ENCODE data around the gene ZSCAN10. TPM values are rescaled to one million over a fixed set of nuclear protein-coding genes. Genes with fewer than 3 reads are reported as not detected.
A peak's percentile ranks its signal among the peaks of the same experiment; 100 is the strongest.

Gene ZSCAN10
- total and polyA plus RNA-seq, 2 of the 13 experiments (the other 11 are each of a cell fraction or from before 2014, with no cell fraction given): not detected

DNA sequence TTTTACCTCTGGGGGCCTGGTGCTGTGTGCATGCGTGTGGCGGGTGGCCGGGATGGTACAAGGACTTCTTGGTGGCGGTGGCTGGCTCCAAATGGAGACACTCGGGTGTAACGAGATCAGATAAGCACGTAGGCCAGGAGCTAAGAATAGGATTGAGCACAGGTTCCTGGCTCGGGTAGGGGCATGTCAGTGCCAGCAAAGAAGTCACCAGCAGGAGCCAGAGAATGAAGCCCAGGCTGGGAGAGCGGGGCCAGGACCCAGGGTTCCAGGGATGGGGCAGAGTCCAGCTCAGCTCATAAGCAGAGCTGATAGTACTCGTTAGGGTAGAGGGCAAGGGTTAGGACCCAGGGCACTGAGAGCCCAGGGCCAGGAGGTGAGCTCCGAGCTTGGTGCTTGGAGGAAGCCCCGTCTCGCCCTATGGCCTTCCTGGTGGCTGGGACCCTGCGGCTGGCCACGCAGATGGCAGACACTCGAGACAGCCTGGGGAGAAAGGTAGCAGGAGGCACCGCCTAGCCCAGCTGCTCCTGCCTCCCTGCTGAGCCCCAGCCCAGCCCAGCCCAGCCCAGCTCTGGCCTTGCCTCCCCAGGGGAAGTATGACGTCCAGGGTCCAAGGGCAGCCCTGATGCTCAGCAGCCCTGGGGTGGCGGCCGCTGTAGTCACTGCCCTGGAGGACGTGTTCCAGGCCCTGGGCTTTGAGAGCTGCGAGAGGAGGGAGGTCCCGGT, 44.7 kb upstream of the ZSCAN10 start (continued):
- no peak for TF ChIP-seq ZMAT3 (CRISPR knock-in tag; conservative IDR thresholded peaks at IDR 0.05)
- TF ChIP-seq GATAD1 (CRISPR knock-in tag; IDR thresholded peaks at IDR 0.05): no peak
- TF ChIP-seq PAF1 (CRISPR knock-in tag; IDR thresholded peaks at IDR 0.05): no peak
- no peak for TF ChIP-seq HMGA1 (CRISPR knock-in tag; conservative IDR thresholded peaks at IDR 0.05)
- TF ChIP-seq ZNF549 (CRISPR knock-in tag; IDR thresholded peaks at IDR 0.05): no peak
- TF ChIP-seq, protein P1, sequence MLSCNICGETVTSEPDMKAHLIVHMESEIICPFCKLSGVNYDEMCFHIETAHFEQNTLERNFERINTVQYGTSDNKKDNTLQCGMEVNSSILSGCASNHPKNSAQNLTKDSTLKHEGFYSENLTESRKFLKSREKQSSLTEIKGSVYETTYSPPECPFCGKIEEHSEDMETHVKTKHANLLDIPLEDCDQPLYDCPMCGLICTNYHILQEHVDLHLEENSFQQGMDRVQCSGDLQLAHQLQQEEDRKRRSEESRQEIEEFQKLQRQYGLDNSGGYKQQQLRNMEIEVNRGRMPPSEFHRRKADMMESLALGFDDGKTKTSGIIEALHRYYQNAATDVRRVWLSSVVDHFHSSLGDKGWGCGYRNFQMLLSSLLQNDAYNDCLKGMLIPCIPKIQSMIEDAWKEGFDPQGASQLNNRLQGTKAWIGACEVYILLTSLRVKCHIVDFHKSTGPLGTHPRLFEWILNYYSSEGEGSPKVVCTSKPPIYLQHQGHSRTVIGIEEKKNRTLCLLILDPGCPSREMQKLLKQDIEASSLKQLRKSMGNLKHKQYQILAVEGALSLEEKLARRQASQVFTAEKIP (CRISPR knock-in tag; IDR thresholded peaks at IDR 0.05; ENCODE audit: borderline replicate concordance): no peak
- peak; percentile 20 for TF ChIP-seq AGO2 (optimal IDR thresholded peaks at IDR 0.05; ENCODE audit: low read depth, low read length)
- peak; percentile 54; the same call in 1 of the 2 replicates for TF ChIP-seq ZSCAN21 (CRISPR knock-in tag; IDR thresholded peaks at IDR 0.05; ENCODE audit: borderline replicate concordance)
- TF ChIP-seq, protein P2, sequence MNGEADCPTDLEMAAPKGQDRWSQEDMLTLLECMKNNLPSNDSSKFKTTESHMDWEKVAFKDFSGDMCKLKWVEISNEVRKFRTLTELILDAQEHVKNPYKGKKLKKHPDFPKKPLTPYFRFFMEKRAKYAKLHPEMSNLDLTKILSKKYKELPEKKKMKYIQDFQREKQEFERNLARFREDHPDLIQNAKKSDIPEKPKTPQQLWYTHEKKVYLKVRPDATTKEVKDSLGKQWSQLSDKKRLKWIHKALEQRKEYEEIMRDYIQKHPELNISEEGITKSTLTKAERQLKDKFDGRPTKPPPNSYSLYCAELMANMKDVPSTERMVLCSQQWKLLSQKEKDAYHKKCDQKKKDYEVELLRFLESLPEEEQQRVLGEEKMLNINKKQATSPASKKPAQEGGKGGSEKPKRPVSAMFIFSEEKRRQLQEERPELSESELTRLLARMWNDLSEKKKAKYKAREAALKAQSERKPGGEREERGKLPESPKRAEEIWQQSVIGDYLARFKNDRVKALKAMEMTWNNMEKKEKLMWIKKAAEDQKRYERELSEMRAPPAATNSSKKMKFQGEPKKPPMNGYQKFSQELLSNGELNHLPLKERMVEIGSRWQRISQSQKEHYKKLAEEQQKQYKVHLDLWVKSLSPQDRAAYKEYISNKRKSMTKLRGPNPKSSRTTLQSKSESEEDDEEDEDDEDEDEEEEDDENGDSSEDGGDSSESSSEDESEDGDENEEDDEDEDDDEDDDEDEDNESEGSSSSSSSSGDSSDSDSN (CRISPR knock-in tag; IDR thresholded peaks at IDR 0.05): peak; percentile 89
- TF ChIP-seq, protein P3, sequence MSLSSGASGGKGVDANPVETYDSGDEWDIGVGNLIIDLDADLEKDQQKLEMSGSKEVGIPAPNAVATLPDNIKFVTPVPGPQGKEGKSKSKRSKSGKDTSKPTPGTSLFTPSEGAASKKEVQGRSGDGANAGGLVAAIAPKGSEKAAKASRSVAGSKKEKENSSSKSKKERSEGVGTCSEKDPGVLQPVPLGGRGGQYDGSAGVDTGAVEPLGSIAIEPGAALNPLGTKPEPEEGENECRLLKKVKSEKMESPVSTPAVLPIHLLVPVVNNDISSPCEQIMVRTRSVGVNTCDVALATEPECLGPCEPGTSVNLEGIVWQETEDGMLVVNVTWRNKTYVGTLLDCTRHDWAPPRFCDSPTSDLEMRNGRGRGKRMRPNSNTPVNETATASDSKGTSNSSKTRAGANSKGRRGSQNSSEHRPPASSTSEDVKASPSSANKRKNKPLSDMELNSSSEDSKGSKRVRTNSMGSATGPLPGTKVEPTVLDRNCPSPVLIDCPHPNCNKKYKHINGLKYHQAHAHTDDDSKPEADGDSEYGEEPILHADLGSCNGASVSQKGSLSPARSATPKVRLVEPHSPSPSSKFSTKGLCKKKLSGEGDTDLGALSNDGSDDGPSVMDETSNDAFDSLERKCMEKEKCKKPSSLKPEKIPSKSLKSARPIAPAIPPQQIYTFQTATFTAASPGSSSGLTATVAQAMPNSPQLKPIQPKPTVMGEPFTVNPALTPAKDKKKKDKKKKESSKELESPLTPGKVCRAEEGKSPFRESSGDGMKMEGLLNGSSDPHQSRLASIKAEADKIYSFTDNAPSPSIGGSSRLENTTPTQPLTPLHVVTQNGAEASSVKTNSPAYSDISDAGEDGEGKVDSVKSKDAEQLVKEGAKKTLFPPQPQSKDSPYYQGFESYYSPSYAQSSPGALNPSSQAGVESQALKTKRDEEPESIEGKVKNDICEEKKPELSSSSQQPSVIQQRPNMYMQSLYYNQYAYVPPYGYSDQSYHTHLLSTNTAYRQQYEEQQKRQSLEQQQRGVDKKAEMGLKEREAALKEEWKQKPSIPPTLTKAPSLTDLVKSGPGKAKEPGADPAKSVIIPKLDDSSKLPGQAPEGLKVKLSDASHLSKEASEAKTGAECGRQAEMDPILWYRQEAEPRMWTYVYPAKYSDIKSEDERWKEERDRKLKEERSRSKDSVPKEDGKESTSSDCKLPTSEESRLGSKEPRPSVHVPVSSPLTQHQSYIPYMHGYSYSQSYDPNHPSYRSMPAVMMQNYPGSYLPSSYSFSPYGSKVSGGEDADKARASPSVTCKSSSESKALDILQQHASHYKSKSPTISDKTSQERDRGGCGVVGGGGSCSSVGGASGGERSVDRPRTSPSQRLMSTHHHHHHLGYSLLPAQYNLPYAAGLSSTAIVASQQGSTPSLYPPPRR (CRISPR knock-in tag; IDR thresholded peaks at IDR 0.05; ENCODE audit: borderline replicate concordance): peak; percentile 10; the same call in 1 of the 2 replicates
- TF ChIP-seq, protein P4, sequence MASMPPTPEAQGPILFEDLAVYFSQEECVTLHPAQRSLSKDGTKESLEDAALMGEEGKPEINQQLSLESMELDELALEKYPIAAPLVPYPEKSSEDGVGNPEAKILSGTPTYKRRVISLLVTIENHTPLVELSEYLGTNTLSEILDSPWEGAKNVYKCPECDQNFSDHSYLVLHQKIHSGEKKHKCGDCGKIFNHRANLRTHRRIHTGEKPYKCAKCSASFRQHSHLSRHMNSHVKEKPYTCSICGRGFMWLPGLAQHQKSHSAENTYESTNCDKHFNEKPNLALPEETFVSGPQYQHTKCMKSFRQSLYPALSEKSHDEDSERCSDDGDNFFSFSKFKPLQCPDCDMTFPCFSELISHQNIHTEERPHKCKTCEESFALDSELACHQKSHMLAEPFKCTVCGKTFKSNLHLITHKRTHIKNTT (CRISPR knock-in tag; IDR thresholded peaks at IDR 0.05): no peak
- TF ChIP-seq, protein P5, sequence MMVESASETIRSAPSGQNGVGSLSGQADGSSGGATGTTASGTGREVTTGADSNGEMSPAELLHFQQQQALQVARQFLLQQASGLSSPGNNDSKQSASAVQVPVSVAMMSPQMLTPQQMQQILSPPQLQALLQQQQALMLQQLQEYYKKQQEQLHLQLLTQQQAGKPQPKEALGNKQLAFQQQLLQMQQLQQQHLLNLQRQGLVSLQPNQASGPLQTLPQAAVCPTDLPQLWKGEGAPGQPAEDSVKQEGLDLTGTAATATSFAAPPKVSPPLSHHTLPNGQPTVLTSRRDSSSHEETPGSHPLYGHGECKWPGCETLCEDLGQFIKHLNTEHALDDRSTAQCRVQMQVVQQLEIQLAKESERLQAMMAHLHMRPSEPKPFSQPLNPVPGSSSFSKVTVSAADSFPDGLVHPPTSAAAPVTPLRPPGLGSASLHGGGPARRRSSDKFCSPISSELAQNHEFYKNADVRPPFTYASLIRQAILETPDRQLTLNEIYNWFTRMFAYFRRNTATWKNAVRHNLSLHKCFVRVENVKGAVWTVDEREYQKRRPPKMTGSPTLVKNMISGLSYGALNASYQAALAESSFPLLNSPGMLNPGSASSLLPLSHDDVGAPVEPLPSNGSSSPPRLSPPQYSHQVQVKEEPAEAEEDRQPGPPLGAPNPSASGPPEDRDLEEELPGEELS (CRISPR knock-in tag; IDR thresholded peaks at IDR 0.05): no peak
- no peak for TF ChIP-seq MAF1 (CRISPR knock-in tag; IDR thresholded peaks at IDR 0.05; ENCODE audit: borderline replicate concordance)
- TF ChIP-seq, protein P6, sequence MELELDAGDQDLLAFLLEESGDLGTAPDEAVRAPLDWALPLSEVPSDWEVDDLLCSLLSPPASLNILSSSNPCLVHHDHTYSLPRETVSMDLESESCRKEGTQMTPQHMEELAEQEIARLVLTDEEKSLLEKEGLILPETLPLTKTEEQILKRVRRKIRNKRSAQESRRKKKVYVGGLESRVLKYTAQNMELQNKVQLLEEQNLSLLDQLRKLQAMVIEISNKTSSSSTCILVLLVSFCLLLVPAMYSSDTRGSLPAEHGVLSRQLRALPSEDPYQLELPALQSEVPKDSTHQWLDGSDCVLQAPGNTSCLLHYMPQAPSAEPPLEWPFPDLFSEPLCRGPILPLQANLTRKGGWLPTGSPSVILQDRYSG (CRISPR knock-in tag; IDR thresholded peaks at IDR 0.05): no peak
